ENCODE data around the gene TRMT10B.
"Not testable (repeated sequence)": the region's sequence is repeated elsewhere in the genome, so short reads cannot be mapped to it uniquely, and the experiment has no call there.

Gene TRMT10B

GRCh38 chr9:37752112-37752511 lies 1.5 kb upstream of the TRMT10B start:
- not testable (repeated sequence) for DNase-seq

GRCh38 chr9:37752642-37753488 lies 740 bp upstream of the TRMT10B start:
- no peak for DNase-seq

GRCh38 chr9:37758747-37759146 lies 5.1 kb downstream of the TRMT10B start:
- DNase-seq, result no peak

- DNase-seq, result no peak
These were observed 7.0 kb downstream of the TRMT10B start for GRCh38 chr9:37760416-37761161.

- no peak for DNase-seq
These were observed 7.9 kb downstream of the TRMT10B start for GRCh38 chr9:37761511-37761910.

GRCh38 chr9:37765263-37765662 lies 11.7 kb downstream of the TRMT10B start:
- DNase-seq, result not testable (repeated sequence)

GRCh38 chr9:37769306-37769705 lies 15.7 kb downstream of the TRMT10B start:
- no peak for DNase-seq

- DNase-seq, result no peak
These were observed 16.4 kb downstream of the TRMT10B start for GRCh38 chr9:37769995-37770394.

GRCh38 chr9:37775216-37775919 lies 21.8 kb downstream of the TRMT10B start:
- DNase-seq, result no peak

- DNase-seq, result no peak
These were observed 22.7 kb downstream of the TRMT10B start for GRCh38 chr9:37776328-37776727.

- no peak for DNase-seq
These were observed 24.9 kb downstream of the TRMT10B start for GRCh38 chr9:37778534-37778933.

GRCh38 chr9:37784291-37784615 lies 30.6 kb downstream of the TRMT10B start:
- DNase-seq, result no peak

- DNase-seq, result peak; percentile 53
These were observed 31.2 kb downstream of the TRMT10B start, which contains the start of gene EXOSC3 for GRCh38 chr9:37784616-37785483. Gene EXOSC3 (minus strand): TSS chr9:37785064. CDS start chr9:37785044, 20 bp downstream.

- DNase-seq, result no peak
These were observed 33.5 kb downstream of the TRMT10B start for GRCh38 chr9:37787059-37787458.

- DNase-seq, result no peak
These were observed 34.7 kb downstream of the TRMT10B start for GRCh38 chr9:37788332-37788731.

GRCh38 chr9:37790096-37790495 lies 36.5 kb downstream of the TRMT10B start:
- DNase-seq, result no peak

- no peak for DNase-seq
These were observed 38.5 kb downstream of the TRMT10B start for GRCh38 chr9:37792122-37792521.

GRCh38 chr9:37796232-37796631 lies 42.6 kb downstream of the TRMT10B start:
- no peak for DNase-seq

GRCh38 chr9:37798677-37799076 lies 45.1 kb downstream of the TRMT10B start:
- DNase-seq, result no peak

GRCh38 chr9:37800631-37801286 lies 47.2 kb downstream of the TRMT10B start, which contains the start of gene DCAF10:
Gene DCAF10 (plus strand): TSS chr9:37800797. CDS start chr9:37800867, 70 bp downstream.
- peak; percentile 15 for DNase-seq

GRCh38 chr9:37801287-37801850 lies 47.8 kb downstream of the TRMT10B start:
- no peak for DNase-seq
